ENCODE data around the gene CEP20. TPM values are rescaled to one million over a fixed set of nuclear protein-coding genes. Genes with fewer than 3 reads are reported as not detected.

CEP20 gene
- polyA plus RNA-seq, 1 experiment, result 23.6 TPM

- Histone ChIP-seq H3K27me3 (ENCODE audit: control insufficient read depth, insufficient read depth, low read length) (peaks cover 9% of the 10 kb centered on the region; the same call in 1 of the 2 replicates), H3K4me3 (ENCODE audit: low read depth, low read length) (no peak overlapping the region), H3K36me3 (ENCODE audit: control insufficient read depth, insufficient read depth, low read length) (no peaks in the 10 kb centered on the region)
- CTCF ChIA-PET, result interaction anchor here (1.0 to 3.1 kb wide), 2 partner anchors 50 to 62 kb away, joined by 3 to 14 read pairs; no protein-coding TSS in a partner anchor
- DNase-seq (ENCODE audit: low read depth), result no peak
- TF ChIP-seq, protein P1, sequence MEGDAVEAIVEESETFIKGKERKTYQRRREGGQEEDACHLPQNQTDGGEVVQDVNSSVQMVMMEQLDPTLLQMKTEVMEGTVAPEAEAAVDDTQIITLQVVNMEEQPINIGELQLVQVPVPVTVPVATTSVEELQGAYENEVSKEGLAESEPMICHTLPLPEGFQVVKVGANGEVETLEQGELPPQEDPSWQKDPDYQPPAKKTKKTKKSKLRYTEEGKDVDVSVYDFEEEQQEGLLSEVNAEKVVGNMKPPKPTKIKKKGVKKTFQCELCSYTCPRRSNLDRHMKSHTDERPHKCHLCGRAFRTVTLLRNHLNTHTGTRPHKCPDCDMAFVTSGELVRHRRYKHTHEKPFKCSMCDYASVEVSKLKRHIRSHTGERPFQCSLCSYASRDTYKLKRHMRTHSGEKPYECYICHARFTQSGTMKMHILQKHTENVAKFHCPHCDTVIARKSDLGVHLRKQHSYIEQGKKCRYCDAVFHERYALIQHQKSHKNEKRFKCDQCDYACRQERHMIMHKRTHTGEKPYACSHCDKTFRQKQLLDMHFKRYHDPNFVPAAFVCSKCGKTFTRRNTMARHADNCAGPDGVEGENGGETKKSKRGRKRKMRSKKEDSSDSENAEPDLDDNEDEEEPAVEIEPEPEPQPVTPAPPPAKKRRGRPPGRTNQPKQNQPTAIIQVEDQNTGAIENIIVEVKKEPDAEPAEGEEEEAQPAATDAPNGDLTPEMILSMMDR (IDR thresholded peaks at IDR 0.05; ENCODE audit: insufficient read depth, low read depth, low read length), result no peak
- POLR2A ChIA-PET, result no interaction called here
Measured at GRCh38 chr16:15827709-15828343, 60.6 kb downstream of the CEP20 start.

GRCh38 chr16:15827299-15827698, 61.1 kb downstream of the CEP20 start:
- Histone ChIP-seq H3K27me3 (ENCODE audit: control insufficient read depth, insufficient read depth, low read length) (peaks cover 10% of the 10 kb centered on the region; the same call in 1 of the 2 replicates), H3K4me3 (ENCODE audit: low read depth, low read length) (no peak overlapping the region)
- CTCF ChIA-PET, result interaction anchor here (1.0 to 3.1 kb wide), 2 partner anchors 50 to 61 kb away, joined by 3 to 14 read pairs; no protein-coding TSS in a partner anchor

GRCh38 chr16:15825750-15826305, 62.6 kb downstream of the CEP20 start:
- CTCF ChIA-PET, result interaction anchor here (0.9 to 6.1 kb wide), 6 partner anchors 16 to 302 kb away, joined by 3 to 76 read pairs (median 7); no protein-coding TSS in a partner anchor

More at GRCh38 chr16:15827299-15827698, 61.1 kb downstream of the CEP20 start:
- TF ChIP-seq, protein P1 (IDR thresholded peaks at IDR 0.05; ENCODE audit: insufficient read depth, low read depth, low read length), result no peak
- no peak for DNase-seq (ENCODE audit: low read depth)
- POLR2A ChIA-PET, result no interaction called here
- no peaks in the 10 kb centered on the region for H3K36me3 ChIP-seq (ENCODE audit: control insufficient read depth, insufficient read depth, low read length)

DNA sequence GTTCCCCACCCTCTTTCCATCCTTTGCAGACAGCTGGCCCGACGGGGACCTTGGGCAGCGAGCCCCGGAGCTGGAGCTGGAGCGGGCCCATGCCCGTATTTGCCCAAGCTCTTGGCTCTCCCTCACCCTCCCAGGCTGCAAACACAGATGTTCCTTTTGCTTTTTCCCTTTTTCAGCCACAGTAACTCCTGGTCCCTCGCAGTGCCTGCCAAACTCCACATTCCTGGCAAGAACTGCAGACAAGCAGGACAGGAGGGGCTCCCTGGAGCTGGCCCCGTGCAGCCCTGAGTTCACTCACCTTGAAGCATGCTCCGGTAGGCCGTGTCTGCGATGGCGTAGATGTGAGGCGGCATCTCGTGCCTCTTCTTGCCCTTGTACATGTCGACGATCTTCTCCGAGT, 65.4 kb downstream of the CEP20 start:
- Histone ChIP-seq H3K27me3 (ENCODE audit: control insufficient read depth, insufficient read depth, low read length) (peaks cover 7% of the 10 kb centered on the region), H3K4me3 (ENCODE audit: low read depth, low read length) (no peak overlapping the region), H3K36me3 (ENCODE audit: control insufficient read depth, insufficient read depth, low read length) (no peaks in the 10 kb centered on the region)
- no peak for DNase-seq (ENCODE audit: low read depth)
- ChIA-PET CTCF (interaction anchor here (0.7 to 6.1 kb wide), 16 partner anchors 10 to 327 kb away, joined by 3 to 76 read pairs (median 7); no protein-coding TSS in a partner anchor), POLR2A (no interaction called here)
- TF ChIP-seq, protein P1 (IDR thresholded peaks at IDR 0.05; ENCODE audit: insufficient read depth, low read depth, low read length), result no peak

More at GRCh38 chr16:15825750-15826305, 62.6 kb downstream of the CEP20 start:
- Histone ChIP-seq H3K27me3 (ENCODE audit: control insufficient read depth, insufficient read depth, low read length) (peaks cover 10% of the 10 kb centered on the region; the same call in 1 of the 2 replicates), H3K36me3 (ENCODE audit: control insufficient read depth, insufficient read depth, low read length) (no peaks in the 10 kb centered on the region), H3K4me3 (ENCODE audit: low read depth, low read length) (no peak overlapping the region)
- DNase-seq (ENCODE audit: low read depth), result no peak
- TF ChIP-seq, protein P1 (IDR thresholded peaks at IDR 0.05; ENCODE audit: insufficient read depth, low read depth, low read length), result no peak
- POLR2A ChIA-PET, result no interaction called here

DNA sequence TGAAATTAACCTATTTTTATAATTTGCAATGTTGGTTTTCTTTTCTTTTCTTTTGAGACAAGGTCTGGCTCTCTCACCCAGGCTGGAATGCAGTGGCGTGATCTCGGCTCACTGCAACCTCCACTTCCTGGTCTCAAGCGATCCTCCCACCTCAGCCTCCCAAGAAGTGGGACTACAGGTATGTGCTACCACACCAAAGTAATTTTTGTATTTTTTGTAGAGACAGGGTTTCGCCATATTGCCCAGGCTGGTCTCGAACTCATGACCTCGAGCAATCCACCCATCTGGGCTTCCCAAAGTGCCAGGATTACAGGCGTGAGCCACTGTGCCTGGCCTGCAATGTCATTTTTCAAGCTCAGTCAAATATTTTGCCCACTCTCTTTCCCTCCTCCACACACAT, 67.6 kb downstream of the CEP20 start:
- TF ChIP-seq, protein P1 (IDR thresholded peaks at IDR 0.05; ENCODE audit: insufficient read depth, low read depth, low read length), result no peak
- H3K36me3 ChIP-seq (ENCODE audit: control insufficient read depth, insufficient read depth, low read length), result no peaks in the 10 kb centered on the region
- peaks cover 3% of the 10 kb centered on the region for H3K27me3 ChIP-seq (ENCODE audit: control insufficient read depth, insufficient read depth, low read length)
- ChIA-PET CTCF (interaction anchor here (0.9 to 6.1 kb wide), 10 partner anchors 11 to 61 kb away, joined by 3 to 76 read pairs (median 8); no protein-coding TSS in a partner anchor), POLR2A (no interaction called here)
- no peak overlapping the region for H3K4me3 ChIP-seq (ENCODE audit: low read depth, low read length)
- DNase-seq (ENCODE audit: low read depth), result no peak

Data from BJ (cell line).